ENCODE measurements around the gene GALNT2. TPM values are rescaled to one million over a fixed set of nuclear protein-coding genes. Genes with fewer than 3 reads are reported as not detected.
A peak's percentile ranks its signal among the peaks of the same experiment; 100 is the strongest.

The GALNT2 gene
- total RNA-seq, 1 donor from 2014 or later, result 58.0 TPM

GRCh38 chr1:230216896-230217295, 149.9 kb downstream of the GALNT2 start:
- no peaks in the 10 kb centered on the region for H3K27me3 Mint-ChIP-seq (ENCODE audit: low read depth)
- peak overlapping the region; percentile 78 for H3K27ac Mint-ChIP-seq (ENCODE audit: unreplicated experiment)
- no peak for DNase-seq (ENCODE audit: low read depth, low spot score)
- no peak for TF ChIP-seq CTCF (conservative IDR thresholded peaks at IDR 0.05)
- H3K36me3 Mint-ChIP-seq (ENCODE audit: low read depth), result no peaks in the 10 kb centered on the region
- H3K9me3 Mint-ChIP-seq, result no peaks in the 10 kb centered on the region
- H3K4me1 Mint-ChIP-seq, result peaks cover 9% of the 10 kb centered on the region
- no peak overlapping the region for H3K4me3 Mint-ChIP-seq

- no peak for TF ChIP-seq CTCF (conservative IDR thresholded peaks at IDR 0.05)
- H3K4me3 Mint-ChIP-seq, result no peak overlapping the region
- H3K27ac Mint-ChIP-seq (ENCODE audit: unreplicated experiment), result peak overlapping the region; percentile 23
- H3K27me3 Mint-ChIP-seq (ENCODE audit: low read depth), result no peaks in the 10 kb centered on the region
- no peaks in the 10 kb centered on the region for H3K9me3 Mint-ChIP-seq
- no peaks in the 10 kb centered on the region for H3K36me3 Mint-ChIP-seq (ENCODE audit: low read depth)
- H3K4me1 Mint-ChIP-seq, result peaks cover 9% of the 10 kb centered on the region
- no peak for DNase-seq (ENCODE audit: low read depth, low spot score)
These were observed 151.6 kb downstream of the GALNT2 start for GRCh38 chr1:230218667-230219066.

- DNase-seq (ENCODE audit: low read depth, low spot score), result no peak
- H3K36me3 Mint-ChIP-seq (ENCODE audit: low read depth), result no peaks in the 10 kb centered on the region
- no peak overlapping the region for H3K27ac Mint-ChIP-seq (ENCODE audit: unreplicated experiment)
- H3K9me3 Mint-ChIP-seq, result no peaks in the 10 kb centered on the region
- H3K4me1 Mint-ChIP-seq, result peaks cover 13% of the 10 kb centered on the region
- H3K27me3 Mint-ChIP-seq (ENCODE audit: low read depth), result no peaks in the 10 kb centered on the region
- TF ChIP-seq CTCF (conservative IDR thresholded peaks at IDR 0.05), result no peak
- H3K4me3 Mint-ChIP-seq, result no peak overlapping the region
These were observed 152.4 kb downstream of the GALNT2 start for GRCh38 chr1:230219174-230220067.

GRCh38 chr1:230220478-230220877, 153.4 kb downstream of the GALNT2 start:
- no peaks in the 10 kb centered on the region for H3K36me3 Mint-ChIP-seq (ENCODE audit: low read depth)
- TF ChIP-seq CTCF (conservative IDR thresholded peaks at IDR 0.05), result no peak
- H3K27me3 Mint-ChIP-seq (ENCODE audit: low read depth), result no peaks in the 10 kb centered on the region
- peaks cover 12% of the 10 kb centered on the region for H3K4me1 Mint-ChIP-seq
- no peak for DNase-seq (ENCODE audit: low read depth, low spot score)
- no peaks in the 10 kb centered on the region for H3K9me3 Mint-ChIP-seq
- no peak overlapping the region for H3K4me3 Mint-ChIP-seq
- no peak overlapping the region for H3K27ac Mint-ChIP-seq (ENCODE audit: unreplicated experiment)

GRCh38 chr1:230220907-230221306, 153.9 kb downstream of the GALNT2 start:
- Mint-ChIP-seq H3K27ac (ENCODE audit: unreplicated experiment) (no peak overlapping the region), H3K4me1 (peaks cover 12% of the 10 kb centered on the region), H3K27me3 (ENCODE audit: low read depth) (no peaks in the 10 kb centered on the region), H3K36me3 (ENCODE audit: low read depth) (no peaks in the 10 kb centered on the region), H3K4me3 (no peak overlapping the region), H3K9me3 (no peaks in the 10 kb centered on the region)
- DNase-seq (ENCODE audit: low read depth, low spot score), result no peak
- no peak for TF ChIP-seq CTCF (conservative IDR thresholded peaks at IDR 0.05)

Data from neural crest cell (in vitro differentiated cells).